Kidney epithelial cell (primary cell): ENCODE data around the gene DEDD2. TPM values are rescaled to one million over a fixed set of nuclear protein-coding genes. Genes with fewer than 3 reads are reported as not detected.

Experiments
- DNase-seq: peaks from one replicate; pipeline ENCODE4 v3.0.0-alpha.2; 2010; ENCODE audit warnings: low read depth
- H3K27me3 ChIP-seq: 2 replicates; pipeline ENCODE4 v1.6.0; 2011; ENCODE audit warnings: low read length; ENCODE audit not compliant: control insufficient read depth, insufficient read depth
- H3K36me3 ChIP-seq: 2 replicates; pipeline ENCODE4 v1.5.1; 2011; ENCODE audit warnings: low read length; ENCODE audit not compliant: control insufficient read depth, insufficient read depth
- H3K4me3 ChIP-seq: 2 replicates; pipeline ENCODE4 v1.5.1; 2011; ENCODE audit warnings: low read depth, mild to moderate bottlenecking, control low read depth, low read length
- CTCF ChIP-seq: IDR thresholded peaks from 2 replicates; pipeline ENCODE4 v1.5.1; 2011; ENCODE audit warnings: mild to moderate bottlenecking, moderate library complexity, low read length, control low read depth, inconsistent platforms; ENCODE audit not compliant: insufficient read depth, poor library complexity, severe bottlenecking
- total RNA-seq: library from RNA; depleted of rRNA; stranded (reverse); fragments of >200 nt; gene quantifications from 2 replicates; pipeline ENCODE4 v1.2.3, GENCODE V29; 2015

DEDD2 gene
- total RNA-seq, 1 donor from 2014 or later = 47.3 TPM

GRCh38 chr19:42212886-42213285, 4.6 kb downstream of the DEDD2 start:
- Histone ChIP-seq H3K36me3 (peaks cover 2% of the 10 kb centered on the region), H3K4me3 (no peak overlapping the region), H3K27me3 (no peaks in the 10 kb centered on the region)
- TF ChIP-seq CTCF = no peak
- DNase-seq = no peak

DNA sequence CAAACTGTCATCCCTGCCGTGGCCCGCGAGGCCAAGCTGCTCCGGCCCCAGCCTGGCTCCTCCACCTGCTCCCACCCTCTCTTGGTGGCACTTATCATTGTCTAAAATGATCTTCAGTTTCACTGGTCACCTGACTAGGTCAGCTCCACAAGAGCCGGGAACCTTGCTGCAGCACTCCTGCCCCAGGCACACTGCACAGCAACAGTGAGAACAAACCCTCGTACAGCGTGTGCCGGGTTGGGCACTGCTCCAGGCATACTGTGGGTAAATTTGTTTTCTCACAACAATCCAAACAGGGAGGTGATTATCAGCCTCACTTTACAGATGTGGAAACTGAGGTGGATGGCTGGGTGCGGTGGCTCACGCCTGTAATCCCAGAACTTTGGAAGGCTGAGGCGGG, 8.9 kb downstream of the DEDD2 start:
- DNase-seq = no peak
- Histone ChIP-seq H3K4me3 (no peak overlapping the region), H3K27me3 (no peaks in the 10 kb centered on the region), H3K36me3 (peaks cover 2% of the 10 kb centered on the region)
- TF ChIP-seq CTCF = no peak

DNA sequence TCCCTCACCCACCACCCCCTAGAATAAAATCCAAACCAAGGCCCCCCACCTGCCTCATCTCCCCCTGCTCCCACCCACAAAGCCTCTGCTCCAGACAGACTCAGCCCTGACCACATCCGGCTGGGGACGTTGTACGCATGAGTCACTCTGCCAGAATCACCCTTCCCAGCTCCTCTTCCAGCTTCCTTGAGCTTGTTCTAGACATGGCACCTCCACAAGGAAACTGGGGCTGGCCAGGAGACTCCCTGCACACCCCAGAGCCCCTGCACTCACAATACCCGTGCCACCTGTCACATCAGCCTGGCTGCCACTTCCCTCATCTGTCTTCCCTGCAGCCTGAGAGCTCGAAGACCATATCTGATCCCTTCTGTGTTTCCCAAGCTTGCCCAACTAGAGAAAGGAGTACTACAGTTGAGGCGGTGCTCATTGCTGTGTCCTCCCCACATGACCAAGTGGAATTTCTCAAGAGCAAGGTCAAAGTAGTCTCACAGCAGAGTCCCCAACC, 9.7 kb downstream of the DEDD2 start:
- Histone ChIP-seq H3K36me3 (peaks cover 2% of the 10 kb centered on the region), H3K27me3 (no peaks in the 10 kb centered on the region), H3K4me3 (no peak overlapping the region)
- TF ChIP-seq CTCF = no peak
- peak; percentile 47 for DNase-seq

DNA sequence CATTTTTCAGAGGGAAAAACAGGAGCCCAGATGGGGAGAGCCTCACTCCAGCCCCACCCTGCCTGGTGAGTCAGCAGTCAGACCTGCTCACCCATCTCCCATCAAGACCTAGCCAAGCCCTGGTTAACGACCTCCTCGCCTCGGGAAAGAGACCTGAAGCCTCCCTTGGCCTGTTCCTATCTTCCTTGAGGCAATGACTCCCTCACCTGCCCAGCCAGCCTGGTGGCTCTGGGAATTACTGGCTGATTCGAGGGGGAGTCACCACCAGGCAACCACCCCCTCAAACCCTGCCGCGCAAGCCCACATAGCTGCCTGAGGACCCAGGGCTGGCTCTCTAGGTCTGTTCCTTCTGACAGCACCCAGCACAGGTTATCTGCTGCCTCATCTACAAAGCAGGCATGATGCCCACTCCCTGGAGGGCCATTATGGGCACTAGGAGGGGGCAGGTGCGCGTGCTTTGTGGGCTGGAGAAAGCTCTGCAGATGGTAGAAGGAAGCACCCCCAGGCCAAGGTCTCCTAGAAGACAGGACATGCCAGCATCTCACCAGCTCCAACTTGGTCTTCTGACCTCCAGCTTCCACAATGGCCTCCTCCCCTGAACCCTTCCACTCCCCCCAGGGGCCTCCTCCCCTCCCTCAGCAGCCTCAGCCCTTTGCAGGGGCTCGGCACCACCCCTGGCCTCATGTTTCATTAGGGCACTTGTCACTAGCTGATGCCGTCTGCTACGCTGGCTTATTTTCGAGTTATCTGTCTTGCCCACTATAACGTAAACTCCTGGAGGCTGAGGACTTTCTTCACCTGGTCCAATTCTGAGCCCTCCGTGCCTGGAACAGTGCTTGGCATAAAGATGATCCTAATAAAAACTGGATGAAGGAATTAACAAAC, 10.4 kb downstream of the DEDD2 start:
- peaks cover 2% of the 10 kb centered on the region for H3K36me3 ChIP-seq
- H3K27me3 ChIP-seq = no peaks in the 10 kb centered on the region
- no peak for TF ChIP-seq CTCF
- DNase-seq = no peak
- no peak overlapping the region for H3K4me3 ChIP-seq

- no peak for DNase-seq
- peaks cover 4% of the 10 kb centered on the region for H3K36me3 ChIP-seq
- no peaks in the 10 kb centered on the region for H3K27me3 ChIP-seq
- TF ChIP-seq CTCF = no peak
- no peak overlapping the region for H3K4me3 ChIP-seq
These were observed 12.8 kb downstream of the DEDD2 start for GRCh38 chr19:42204664-42205063.

DNA sequence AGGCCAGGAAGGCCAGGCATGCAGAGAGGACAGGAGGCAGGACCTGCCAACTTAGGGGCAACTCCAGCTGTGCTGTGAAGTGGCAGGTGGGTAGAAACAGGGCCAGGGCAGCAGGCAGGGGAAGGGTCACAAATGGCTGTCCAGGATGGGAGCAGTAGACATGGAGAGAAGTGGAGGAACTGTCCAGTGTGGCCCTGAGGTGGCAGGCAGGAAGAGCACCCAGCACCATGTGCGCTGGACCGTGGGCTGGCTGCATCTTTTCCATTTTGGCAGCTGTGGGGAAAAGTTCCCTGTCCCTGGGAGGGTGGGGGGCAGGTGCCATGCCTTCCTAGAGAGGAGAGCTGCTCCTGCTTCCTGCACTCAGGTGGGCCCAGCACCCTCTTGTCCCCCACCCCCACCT, 13.8 kb downstream of the DEDD2 start:
- no peak for DNase-seq
- H3K36me3 ChIP-seq = peaks cover 5% of the 10 kb centered on the region
- no peak overlapping the region for H3K4me3 ChIP-seq
- no peak for TF ChIP-seq CTCF
- H3K27me3 ChIP-seq = no peaks in the 10 kb centered on the region
